ENCODE measurements around the gene SPINT3. TPM values are rescaled to one million over a fixed set of nuclear protein-coding genes. Genes with fewer than 3 reads are reported as not detected.

SPINT3 gene
- total RNA-seq (not detected), polyA plus RNA-seq (not detected)
- long read RNA-seq, donor 1 = 0 reads
- long read RNA-seq, donor 2 = 0 reads
- long read RNA-seq, donor 3 = 0 reads

- Histone ChIP-seq H3K27ac (no peak within 1 kb of the TSS), H3K27me3 (peaks cover 0 to 41% (median 12%) of the 10 kb centered on the region in 7 donors), H3K36me3 (no peaks in the 10 kb centered on the region), H3K9me3 (no peaks in the 10 kb centered on the region), H3K4me1 (no peaks in the 10 kb centered on the region), H3K4me3 (no peak within 1 kb of the TSS)
- DNase-seq (no peak), ATAC-seq (no peak)
- WGBS, 2 donors = 61 to 68% methylated on average over 5 of the region's 5 CpGs
- no peak for TF ChIP-seq CTCF (IDR thresholded peaks at IDR 0.05)
- intact Hi-C loops (cut with DNase I) = no loop called here
Measured at GRCh38 chr20:45515147-45515913, at the start of gene SPINT3. Gene SPINT3 (minus strand): TSS chr20:45515622. CDS start chr20:45515608, 14 bp downstream.

- intact Hi-C loops (cut with DNase I) = no loop called here
- DNase-seq (no peak), ATAC-seq (no peak)
- no peak for TF ChIP-seq CTCF (IDR thresholded peaks at IDR 0.05)
- Histone ChIP-seq H3K36me3 (no peaks in the 10 kb centered on the region), H3K4me3 (no peak overlapping the region), H3K4me1 (no peaks in the 10 kb centered on the region), H3K27me3 (peaks cover 0 to 31% (median 23%) of the 10 kb centered on the region in 7 donors), H3K27ac (no peak overlapping the region), H3K9me3 (peaks cover 0 to 4% (median 0%) of the 10 kb centered on the region in 11 donors)
- WGBS, 2 donors = 85 to 89% methylated on average over 2 of the region's 2 CpGs
Measured at GRCh38 chr20:45564760-45565276, 49.4 kb upstream of the SPINT3 start.

GRCh38 chr20:45555198-45555597, 39.8 kb upstream of the SPINT3 start:
- Histone ChIP-seq H3K36me3 (no peaks in the 10 kb centered on the region), H3K9me3 (peaks cover 0 to 8% (median 0%) of the 10 kb centered on the region in 11 donors), H3K27me3 (peaks cover 0 to 13% (median 10%) of the 10 kb centered on the region in 7 donors), H3K4me3 (no peak overlapping the region), H3K4me1 (no peaks in the 10 kb centered on the region), H3K27ac (no peak overlapping the region)
- ATAC-seq = no peak
- 70 to 86% methylated on average over 1 of the region's 1 CpG for WGBS, 2 donors
- intact Hi-C loops (cut with DNase I) = loop anchor here in 1 of 10 donors (10.0 kb wide), 1 partner anchor 890 kb away; no protein-coding TSS in a partner anchor
- no peak for TF ChIP-seq CTCF (IDR thresholded peaks at IDR 0.05)
- no peak for DNase-seq

GRCh38 chr20:45552456-45552855, 37.0 kb upstream of the SPINT3 start:
- H3K36me3 ChIP-seq = no peaks in the 10 kb centered on the region
- no peak overlapping the region for H3K4me3 ChIP-seq
- 70 to 76% methylated on average over 2 of the region's 2 CpGs for WGBS, 2 donors

More at GRCh38 chr20:45552456-45552855, 37.0 kb upstream of the SPINT3 start:
- TF ChIP-seq CTCF (IDR thresholded peaks at IDR 0.05) = no peak
- H3K27ac ChIP-seq = no peak overlapping the region
- intact Hi-C loops (cut with DNase I) = loop anchor here in 1 of 10 donors (10.0 kb wide), 1 partner anchor 892 kb away; no protein-coding TSS in a partner anchor
- peaks cover 0 to 8% (median 0%) of the 10 kb centered on the region in 11 donors for H3K9me3 ChIP-seq
- DNase-seq = no peak
- peaks cover 0 to 25% (median 5%) of the 10 kb centered on the region in 7 donors for H3K27me3 ChIP-seq
- H3K4me1 ChIP-seq = no peaks in the 10 kb centered on the region
- ATAC-seq = no peak
